ENCODE measurements around the gene EMP1.

DNA sequence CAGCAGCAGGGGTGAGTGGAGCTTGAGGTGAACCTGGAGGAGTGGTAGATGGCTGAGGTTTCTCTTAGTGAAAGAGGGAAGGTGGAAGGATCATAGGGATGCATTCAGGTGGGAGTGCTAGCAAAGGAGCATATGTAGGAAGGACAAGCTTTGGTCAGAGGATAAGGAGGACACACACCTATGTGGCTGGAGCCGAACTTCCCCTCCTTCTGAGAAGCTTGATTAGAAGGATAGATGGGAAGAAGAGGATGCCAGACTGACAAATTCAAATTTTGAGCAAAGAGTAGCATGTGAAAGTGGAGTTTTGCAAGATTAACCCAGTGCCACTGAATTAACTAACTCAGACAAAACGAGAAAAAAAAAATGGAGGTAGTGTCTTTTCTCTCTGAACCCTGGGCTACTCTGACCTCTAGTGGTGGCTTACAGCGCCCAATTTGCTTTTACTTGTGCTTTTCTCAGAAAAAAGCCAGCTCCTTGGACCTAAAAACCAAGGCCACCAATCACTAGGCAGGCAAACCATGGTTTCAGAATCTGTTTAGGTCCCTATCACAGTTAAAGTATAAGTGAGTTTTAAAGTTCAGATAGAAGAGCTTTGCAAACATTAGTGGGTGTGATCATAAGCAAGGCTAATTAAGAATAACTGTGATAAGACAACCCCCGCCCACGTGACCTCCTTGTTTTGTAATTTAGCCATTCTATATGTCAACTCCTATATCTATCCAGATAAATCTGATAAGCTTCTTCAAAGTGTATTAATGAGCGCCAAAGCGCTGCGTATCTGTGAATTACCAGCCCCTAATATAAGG lies 15.5 kb downstream of the EMP1 start:
- TF ChIP-seq, protein P1, sequence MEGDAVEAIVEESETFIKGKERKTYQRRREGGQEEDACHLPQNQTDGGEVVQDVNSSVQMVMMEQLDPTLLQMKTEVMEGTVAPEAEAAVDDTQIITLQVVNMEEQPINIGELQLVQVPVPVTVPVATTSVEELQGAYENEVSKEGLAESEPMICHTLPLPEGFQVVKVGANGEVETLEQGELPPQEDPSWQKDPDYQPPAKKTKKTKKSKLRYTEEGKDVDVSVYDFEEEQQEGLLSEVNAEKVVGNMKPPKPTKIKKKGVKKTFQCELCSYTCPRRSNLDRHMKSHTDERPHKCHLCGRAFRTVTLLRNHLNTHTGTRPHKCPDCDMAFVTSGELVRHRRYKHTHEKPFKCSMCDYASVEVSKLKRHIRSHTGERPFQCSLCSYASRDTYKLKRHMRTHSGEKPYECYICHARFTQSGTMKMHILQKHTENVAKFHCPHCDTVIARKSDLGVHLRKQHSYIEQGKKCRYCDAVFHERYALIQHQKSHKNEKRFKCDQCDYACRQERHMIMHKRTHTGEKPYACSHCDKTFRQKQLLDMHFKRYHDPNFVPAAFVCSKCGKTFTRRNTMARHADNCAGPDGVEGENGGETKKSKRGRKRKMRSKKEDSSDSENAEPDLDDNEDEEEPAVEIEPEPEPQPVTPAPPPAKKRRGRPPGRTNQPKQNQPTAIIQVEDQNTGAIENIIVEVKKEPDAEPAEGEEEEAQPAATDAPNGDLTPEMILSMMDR (IDR thresholded peaks at IDR 0.05) = peak; percentile 70 to 80 (median 74)
- no peak for TF ChIP-seq POLR2A (IDR thresholded peaks at IDR 0.05)
